IMR-90 (cell line): ENCODE data around the gene MAJIN.

Experiments used
- MXI1 ChIP-seq: IDR thresholded peaks from 2 replicates; pipeline ENCODE4 v1.6.1; 2012; ENCODE audit warnings: low read depth, mild to moderate bottlenecking, low read length, moderate library complexity, borderline replicate concordance
- NFE2L2 ChIP-seq: fragments of 150-350 bp; IDR thresholded peaks from 2 replicates; pipeline ENCODE4 v1.6.1; 2016; ENCODE audit warnings: low read depth, mild to moderate bottlenecking, low read length
- POLR2A ChIP-seq: IDR thresholded peaks from 2 replicates; pipeline ENCODE4 v1.6.1; 2012; ENCODE audit warnings: mild to moderate bottlenecking, low read depth, low read length
- RAD21 ChIP-seq: IDR thresholded peaks from 2 replicates; pipeline ENCODE4 v1.6.1; 2012; ENCODE audit warnings: low read length, improper control_type of control experiment
- TF ChIP-seq, protein P1 (sequence below): conservative IDR thresholded peaks from 2 replicates; pipeline ENCODE4 v1.5.1; 2012; ENCODE audit warnings: mild to moderate bottlenecking, low read depth, low read length, improper control_type of control experiment

GRCh38 chr11:64931290-64931689 is 40.6 kb downstream of the MAJIN start:
- TF ChIP-seq, protein P1, sequence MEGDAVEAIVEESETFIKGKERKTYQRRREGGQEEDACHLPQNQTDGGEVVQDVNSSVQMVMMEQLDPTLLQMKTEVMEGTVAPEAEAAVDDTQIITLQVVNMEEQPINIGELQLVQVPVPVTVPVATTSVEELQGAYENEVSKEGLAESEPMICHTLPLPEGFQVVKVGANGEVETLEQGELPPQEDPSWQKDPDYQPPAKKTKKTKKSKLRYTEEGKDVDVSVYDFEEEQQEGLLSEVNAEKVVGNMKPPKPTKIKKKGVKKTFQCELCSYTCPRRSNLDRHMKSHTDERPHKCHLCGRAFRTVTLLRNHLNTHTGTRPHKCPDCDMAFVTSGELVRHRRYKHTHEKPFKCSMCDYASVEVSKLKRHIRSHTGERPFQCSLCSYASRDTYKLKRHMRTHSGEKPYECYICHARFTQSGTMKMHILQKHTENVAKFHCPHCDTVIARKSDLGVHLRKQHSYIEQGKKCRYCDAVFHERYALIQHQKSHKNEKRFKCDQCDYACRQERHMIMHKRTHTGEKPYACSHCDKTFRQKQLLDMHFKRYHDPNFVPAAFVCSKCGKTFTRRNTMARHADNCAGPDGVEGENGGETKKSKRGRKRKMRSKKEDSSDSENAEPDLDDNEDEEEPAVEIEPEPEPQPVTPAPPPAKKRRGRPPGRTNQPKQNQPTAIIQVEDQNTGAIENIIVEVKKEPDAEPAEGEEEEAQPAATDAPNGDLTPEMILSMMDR, result no peak
- TF ChIP-seq POLR2A, result no peak
- no peak for TF ChIP-seq MXI1
- no peak for TF ChIP-seq NFE2L2
- TF ChIP-seq RAD21, result no peak
